Stimulated activated effector memory CD8-positive, alpha-beta T cell treated with anti-CD3 and anti-CD28 coated beads, Interleukin-12 subunit alpha, Interleukin-12 subunit beta, amount 100 ng/mL, for 72 hours (primary cell): Measurements from ENCODE around the gene HPD.

Experiments used
- ATAC-seq: fragments of 150-1000 bp; cut with Tn5 transposase; 2 replicates; pipeline ENCODE4 v1.10.0; 2021
- DNase-seq, 2 donors: peaks; one replicate each; pipeline ENCODE4 v3.0.0; 2021 to 2022; ENCODE audit warnings: low spot score in 2 of 2
- H3K27ac Mint-ChIP-seq: one replicate; pipeline ENCODE4 v1.8.0; 2022; ENCODE audit warnings: mild to moderate bottlenecking, mixed read lengths
- H3K36me3 Mint-ChIP-seq: one replicate; pipeline ENCODE4 v1.8.0; 2022; ENCODE audit warnings: mild to moderate bottlenecking, mixed read lengths
- H3K4me1 Mint-ChIP-seq: one replicate; pipeline ENCODE4 v1.8.0; 2022; ENCODE audit warnings: mixed read lengths
- H3K4me3 Mint-ChIP-seq: one replicate; pipeline ENCODE4 v1.8.0; 2022; ENCODE audit warnings: mild to moderate bottlenecking, mixed read lengths
- H3K9me3 Mint-ChIP-seq: one replicate; pipeline ENCODE4 v1.8.0; 2022; ENCODE audit warnings: mixed read lengths

Gene HPD

DNA sequence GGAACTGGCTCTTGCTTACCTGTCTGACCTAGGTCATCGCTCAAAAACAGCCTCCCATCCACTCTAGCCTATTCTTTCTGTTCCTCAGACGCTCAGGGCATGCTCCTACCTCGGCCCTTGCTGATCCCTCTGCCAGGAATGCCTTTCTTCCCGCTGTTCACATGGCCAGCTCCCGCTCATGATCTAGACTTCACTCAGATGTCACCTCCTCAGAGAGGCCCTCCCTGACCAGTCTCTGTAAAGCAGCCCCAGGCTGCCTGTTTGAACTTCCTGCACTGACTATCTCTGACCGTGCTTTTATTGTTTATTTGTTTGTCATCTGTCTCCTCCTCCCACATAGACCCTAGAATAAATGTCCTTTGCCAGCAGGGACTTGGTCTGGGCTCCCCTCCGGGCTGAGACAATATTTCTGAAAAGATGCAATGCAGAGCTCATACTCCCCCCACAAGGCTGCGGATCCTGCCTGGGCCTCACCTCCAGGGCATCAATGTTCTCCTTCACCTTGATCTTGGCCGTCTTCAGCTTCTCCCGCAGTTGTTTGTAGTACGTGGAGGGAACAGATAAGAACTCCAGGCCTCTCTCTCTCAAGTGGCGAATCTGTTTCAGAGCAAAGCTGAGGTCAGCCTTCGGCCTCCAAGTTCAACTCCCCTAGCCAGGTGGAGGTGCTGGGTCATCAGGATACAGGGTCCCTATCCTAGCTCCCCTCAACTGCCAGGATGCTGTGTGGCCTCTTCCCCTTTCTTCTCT is 15.2 kb downstream of the HPD start:
- Mint-ChIP-seq H3K27ac (no peak overlapping the region), H3K9me3 (no peaks in the 10 kb centered on the region), H3K4me3 (no peak overlapping the region), H3K4me1 (peaks cover 16% of the 10 kb centered on the region), H3K36me3 (no peaks in the 10 kb centered on the region)
- ATAC-seq (no peak), DNase-seq (no peak)

DNA sequence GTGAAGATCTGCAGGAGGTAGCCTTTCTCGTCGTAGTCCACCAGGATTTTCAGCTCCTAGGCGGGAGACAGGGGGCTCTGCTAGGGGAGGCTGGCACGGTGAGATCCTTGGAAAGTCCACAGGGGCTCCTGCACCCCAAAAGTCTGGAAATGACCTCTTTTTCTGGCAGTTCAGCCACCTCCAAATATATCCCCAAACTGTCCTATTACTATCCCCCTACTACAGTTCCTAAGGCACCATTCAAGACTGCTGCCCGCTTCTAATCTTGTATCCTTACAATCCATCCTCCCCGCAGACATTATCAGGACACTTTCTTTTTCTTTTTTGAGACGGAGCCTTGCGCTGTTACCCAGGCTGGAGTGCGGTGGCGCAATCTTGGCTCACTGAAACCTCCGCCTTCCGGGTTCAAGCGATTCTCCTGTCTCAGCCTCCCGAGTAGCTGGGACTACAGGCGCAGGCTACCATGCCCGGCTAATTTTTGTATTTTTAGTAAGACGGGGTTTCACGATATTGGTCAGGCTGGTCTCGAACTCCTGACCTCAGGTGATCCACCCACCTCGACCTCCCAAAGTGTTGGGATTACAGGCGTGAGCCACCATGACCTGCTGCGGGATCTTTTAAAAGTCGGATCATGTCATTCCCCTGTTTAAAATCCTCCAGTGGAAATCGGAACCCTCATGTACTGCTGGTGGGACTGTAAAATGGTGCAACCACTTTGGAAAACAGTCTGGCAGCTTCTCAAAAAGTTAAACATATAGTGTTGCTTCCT is 18.5 kb downstream of the HPD start:
- Mint-ChIP-seq H3K9me3 (no peaks in the 10 kb centered on the region), H3K4me3 (peak overlapping the region; percentile 97), H3K36me3 (no peaks in the 10 kb centered on the region), H3K4me1 (peaks cover 16% of the 10 kb centered on the region), H3K27ac (peak overlapping the region; percentile 93)
- DNase-seq (no peak), ATAC-seq (no peak)

DNA sequence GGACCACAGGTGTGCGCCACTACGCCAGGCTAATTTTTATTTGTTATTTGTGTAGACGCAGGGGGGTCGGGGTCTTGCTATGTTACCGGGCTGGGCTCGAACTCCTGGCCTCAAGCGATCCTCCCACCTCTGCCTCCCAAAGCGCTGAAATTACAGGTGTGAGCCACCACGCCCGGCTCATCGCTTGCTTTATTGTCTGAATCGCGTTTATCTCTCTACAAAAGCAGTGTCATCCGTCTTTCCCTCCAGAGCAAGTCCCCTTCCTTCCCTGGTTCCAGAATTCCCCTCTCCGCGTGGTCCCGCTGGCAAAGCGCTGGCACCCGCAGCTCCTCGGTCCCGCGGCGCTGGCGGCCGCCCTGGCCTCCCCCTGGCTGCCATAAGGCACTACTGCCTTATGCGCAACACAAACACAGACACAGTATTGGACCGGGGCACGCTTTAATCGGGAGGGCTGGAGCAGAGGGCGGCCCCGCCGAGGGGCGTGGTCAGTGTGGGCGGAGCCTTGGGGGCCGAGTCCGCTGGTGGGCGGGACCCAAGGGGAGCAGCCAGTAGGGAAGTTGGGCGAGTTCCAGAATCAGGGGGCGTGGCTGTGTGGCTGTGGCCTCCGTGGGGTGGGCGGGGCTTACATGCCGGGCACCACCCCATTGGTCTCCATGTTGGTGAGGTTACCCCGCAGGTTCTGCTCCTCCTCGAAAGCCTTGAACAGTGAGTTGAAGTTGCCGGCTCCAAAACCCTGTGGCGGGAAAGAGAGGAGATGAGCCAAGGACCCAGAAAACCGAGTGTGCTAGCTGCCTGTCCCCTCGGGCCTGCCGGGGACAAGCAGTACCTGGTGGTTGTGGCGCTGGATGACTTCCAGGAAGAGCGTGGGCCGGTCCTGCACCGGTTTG is 19.3 kb downstream of the HPD start:
- H3K36me3 Mint-ChIP-seq: no peaks in the 10 kb centered on the region
- ATAC-seq (peak; percentile 95), DNase-seq (peak; percentile 100)
- peak overlapping the region; percentile 93 for H3K27ac Mint-ChIP-seq
- no peaks in the 10 kb centered on the region for H3K9me3 Mint-ChIP-seq
- H3K4me3 Mint-ChIP-seq: peak overlapping the region; percentile 97
- peaks cover 16% of the 10 kb centered on the region for H3K4me1 Mint-ChIP-seq

DNA sequence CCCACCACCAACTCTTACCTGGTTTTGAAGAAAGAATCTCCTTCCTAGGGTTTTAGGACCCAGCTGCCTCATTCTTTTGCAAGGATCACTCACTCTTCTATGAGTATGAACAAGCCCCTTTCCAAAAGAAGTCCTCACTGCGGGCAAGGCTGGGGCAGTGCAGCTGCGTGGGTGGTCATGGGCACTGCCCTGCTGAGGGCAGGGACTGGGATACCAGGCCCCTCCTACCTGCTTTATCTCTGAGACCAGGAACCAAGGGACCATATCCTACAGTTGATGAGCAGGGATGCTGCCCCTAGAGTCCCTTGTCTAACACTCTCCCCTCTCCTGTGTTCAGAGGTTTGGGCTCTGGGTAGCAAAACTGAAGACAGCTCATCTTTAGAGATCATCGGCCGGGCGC is 20.5 kb downstream of the HPD start:
- no peaks in the 10 kb centered on the region for H3K9me3 Mint-ChIP-seq

DNA sequence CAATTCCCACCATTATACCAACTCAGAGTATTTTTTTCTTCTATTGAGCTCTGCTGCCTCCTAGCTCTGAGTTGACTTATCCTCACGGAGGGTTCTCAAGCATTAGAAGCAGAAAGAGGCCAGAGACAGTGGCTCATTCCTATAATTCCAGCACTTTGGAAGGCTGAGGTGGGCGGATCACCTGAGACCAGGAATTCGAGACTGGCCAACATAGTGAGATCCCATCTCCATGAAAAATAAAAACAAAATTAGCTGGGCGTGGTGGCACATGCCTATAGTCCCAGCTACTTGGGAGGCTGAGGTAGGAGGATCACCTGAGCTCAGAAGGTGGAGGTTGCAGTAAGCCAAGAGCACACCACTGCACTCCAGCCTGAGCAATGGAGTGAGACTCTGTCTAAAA is 21.0 kb downstream of the HPD start:
- Mint-ChIP-seq H3K27ac (no peak overlapping the region), H3K36me3 (peaks cover 7% of the 10 kb centered on the region), H3K4me1 (peaks cover 23% of the 10 kb centered on the region), H3K9me3 (no peaks in the 10 kb centered on the region), H3K4me3 (no peak overlapping the region)
- ATAC-seq (no peak), DNase-seq (no peak)

More for the DNA sequence above, 20.5 kb downstream of the HPD start:
- H3K4me3 Mint-ChIP-seq: peak overlapping the region; percentile 97
- H3K4me1 Mint-ChIP-seq: peaks cover 19% of the 10 kb centered on the region
- ATAC-seq (no peak), DNase-seq (no peak)
- H3K27ac Mint-ChIP-seq: no peak overlapping the region
- H3K36me3 Mint-ChIP-seq: peaks cover 2% of the 10 kb centered on the region

DNA sequence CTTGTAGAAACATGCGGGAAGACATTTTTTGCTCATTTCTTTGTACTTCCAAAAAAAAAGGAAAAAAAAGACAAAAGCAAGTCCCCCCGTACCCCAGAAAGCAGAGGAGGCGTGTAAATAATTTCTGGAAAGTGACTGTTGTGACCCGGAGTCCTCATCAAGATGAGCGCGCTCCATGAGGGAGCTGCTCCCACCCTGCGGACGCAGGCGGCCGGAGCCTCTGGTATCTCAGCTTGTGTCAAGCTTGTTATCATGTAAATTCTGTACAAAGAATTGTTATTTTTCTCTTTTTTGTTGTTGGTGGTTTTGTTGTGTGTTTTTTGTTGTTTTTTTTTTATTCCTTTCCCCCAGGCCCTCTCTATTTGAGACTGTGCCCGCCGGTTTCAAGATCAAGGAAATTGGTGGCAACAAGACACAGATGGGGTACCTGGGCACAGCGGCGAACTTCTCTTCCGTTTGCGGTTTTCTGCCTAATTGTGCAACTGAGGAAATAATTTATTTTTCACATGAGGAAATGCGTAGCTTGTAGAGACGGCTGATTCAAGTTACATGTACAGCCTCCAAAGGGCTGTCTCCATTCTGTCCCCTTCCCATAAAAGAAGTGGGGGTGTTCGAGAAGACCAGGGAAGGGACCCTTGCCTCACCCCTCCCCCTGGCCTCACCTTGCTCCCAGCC is 27.0 kb downstream of the HPD start:
- no peak for ATAC-seq
- Mint-ChIP-seq H3K4me1 (peaks cover 31% of the 10 kb centered on the region), H3K9me3 (no peaks in the 10 kb centered on the region), H3K36me3 (peaks cover 66% of the 10 kb centered on the region), H3K27ac (peak overlapping the region; percentile 83), H3K4me3 (no peak overlapping the region)
- no peak for DNase-seq

DNA sequence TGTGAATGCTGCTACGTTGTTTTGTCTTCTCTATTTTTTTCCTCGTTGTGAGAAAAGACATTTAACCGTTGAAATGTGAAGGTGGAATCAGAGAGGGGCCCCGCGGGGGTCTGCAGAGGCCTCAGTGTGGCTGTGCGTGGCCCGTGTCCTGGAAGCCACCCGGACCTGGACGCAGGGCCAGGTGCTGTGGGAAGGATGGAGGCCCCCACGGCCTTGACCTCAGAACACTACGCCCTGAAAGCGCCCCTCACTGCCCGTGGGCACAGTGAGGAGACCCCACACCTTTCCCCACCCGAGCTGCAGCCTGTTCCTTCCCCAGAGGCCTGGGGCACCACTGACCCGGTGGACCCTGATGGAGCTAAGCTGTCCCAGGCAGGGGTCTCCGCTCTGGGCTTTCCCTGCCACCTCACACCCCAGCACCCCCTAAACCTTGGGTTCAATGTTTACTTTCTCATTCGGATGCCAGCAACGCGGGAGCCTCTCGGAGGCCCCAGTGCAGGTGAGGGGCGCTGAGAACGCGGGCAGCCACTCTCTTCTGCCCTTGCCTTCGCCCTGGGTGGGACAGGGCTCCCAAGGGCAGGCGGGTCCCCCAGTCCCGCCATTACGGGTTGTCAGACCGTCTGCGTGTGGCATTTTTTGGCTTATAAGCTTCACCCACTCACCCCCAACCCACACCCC is 27.9 kb downstream of the HPD start:
- Mint-ChIP-seq H3K9me3 (no peaks in the 10 kb centered on the region), H3K4me3 (no peak overlapping the region), H3K4me1 (peaks cover 37% of the 10 kb centered on the region), H3K36me3 (peaks cover 76% of the 10 kb centered on the region), H3K27ac (peak overlapping the region; percentile 83)
- ATAC-seq (no peak), DNase-seq (no peak)

DNA sequence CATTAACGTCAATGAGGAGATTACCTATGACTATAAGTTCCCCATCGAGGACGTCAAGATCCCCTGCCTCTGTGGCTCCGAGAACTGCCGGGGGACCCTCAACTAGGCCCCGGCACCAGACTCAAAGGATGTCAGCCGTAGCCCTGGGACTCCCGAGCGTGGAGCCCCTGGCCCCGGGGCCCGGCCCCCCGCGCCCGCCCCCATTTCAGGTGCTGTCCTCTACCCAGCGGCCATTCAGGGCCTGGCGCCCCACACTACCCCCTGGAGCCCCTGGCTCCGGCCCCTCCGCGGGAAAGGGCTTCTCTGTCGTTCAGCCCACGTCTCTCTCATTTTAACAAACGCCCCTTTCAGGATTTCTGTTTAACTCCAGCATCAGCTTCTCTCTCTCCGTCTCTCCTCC is 28.5 kb downstream of the HPD start:
- ATAC-seq (no peak), DNase-seq (no peak)
- Mint-ChIP-seq H3K9me3 (no peaks in the 10 kb centered on the region), H3K4me3 (no peak overlapping the region), H3K4me1 (peaks cover 37% of the 10 kb centered on the region), H3K36me3 (peaks cover 82% of the 10 kb centered on the region), H3K27ac (peak overlapping the region; percentile 11)

DNA sequence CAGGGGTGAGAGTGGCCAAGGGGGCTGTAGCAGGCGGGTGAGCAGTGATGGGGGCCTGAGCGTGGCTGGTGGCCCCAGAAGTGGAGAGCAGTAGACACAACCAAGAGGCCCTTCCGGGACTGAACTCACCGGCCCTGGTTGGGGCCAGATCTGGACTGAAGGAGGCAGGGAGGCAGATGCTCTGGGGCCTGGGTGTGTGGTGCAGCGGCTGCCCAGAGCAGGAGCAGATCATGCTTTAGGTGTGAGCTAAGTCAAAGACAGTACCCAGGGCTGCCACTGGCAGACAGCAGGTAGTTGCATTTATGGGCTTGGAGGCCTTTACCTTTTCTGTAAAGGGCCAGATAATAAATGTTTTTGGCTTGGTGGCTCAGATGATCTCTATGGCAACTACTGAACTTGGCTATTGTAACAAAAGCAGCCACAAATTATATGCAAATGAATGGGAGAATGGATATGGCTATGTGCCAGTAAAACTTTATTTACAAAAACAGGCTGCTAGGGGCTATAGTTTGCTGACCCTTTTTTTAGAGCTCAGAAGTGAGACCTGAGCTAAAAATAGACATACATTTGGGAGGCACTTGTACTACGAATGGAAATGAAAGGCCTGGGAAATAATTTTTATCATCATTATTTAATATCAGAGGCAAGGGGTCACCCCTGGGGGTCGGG is 29.3 kb downstream of the HPD start:
- ATAC-seq: no peak
- Mint-ChIP-seq H3K36me3 (peaks cover 89% of the 10 kb centered on the region), H3K27ac (peak overlapping the region; percentile 95), H3K4me1 (peaks cover 37% of the 10 kb centered on the region), H3K9me3 (no peaks in the 10 kb centered on the region), H3K4me3 (no peak overlapping the region)
- DNase-seq: no peak

DNA sequence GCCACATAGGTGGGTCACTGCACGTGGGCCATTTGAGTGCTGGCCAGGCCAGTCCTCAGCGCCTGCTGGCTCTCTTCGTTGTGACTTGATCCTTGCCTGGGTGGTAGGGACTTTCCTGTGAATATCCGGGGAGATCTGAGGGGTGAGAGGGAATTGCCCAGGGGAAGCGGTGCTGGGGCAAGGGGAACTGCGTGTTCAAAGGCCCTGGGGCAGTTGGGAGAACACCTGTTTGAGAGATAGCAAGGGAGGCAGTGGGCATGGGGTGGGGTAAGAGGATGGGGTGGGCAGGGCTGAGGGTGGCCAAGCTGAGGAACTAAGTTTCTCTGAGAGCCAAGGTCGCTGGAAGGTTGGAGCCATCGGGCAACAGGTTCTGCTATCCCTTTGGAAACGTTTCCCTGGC is 29.8 kb downstream of the HPD start:
- no peak for ATAC-seq
- Mint-ChIP-seq H3K9me3 (no peaks in the 10 kb centered on the region), H3K27ac (peak overlapping the region; percentile 95)

DNA sequence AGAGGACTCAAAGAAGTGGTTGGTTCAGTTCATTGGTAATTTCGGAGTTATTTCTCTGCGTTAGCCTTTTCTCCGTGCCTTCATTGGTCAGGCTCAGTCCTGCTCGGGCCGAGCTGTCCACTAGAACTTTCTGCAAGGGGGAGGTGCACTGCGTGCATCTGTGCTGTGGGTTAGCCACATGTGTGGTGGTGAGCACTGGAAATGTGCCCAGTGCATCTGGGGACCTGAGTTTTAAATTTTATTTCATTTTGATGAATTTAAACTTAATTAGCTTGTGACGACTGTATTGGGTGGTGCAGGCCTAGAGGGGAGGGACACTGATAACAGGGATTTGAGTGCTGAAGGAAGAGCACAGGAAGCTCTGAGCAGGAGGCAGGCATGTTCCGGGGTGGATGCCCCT is 30.4 kb downstream of the HPD start:
- Mint-ChIP-seq H3K9me3 (no peaks in the 10 kb centered on the region), H3K27ac (peak overlapping the region; percentile 95), H3K4me3 (no peak overlapping the region), H3K36me3 (peaks cover 100% of the 10 kb centered on the region), H3K4me1 (peaks cover 36% of the 10 kb centered on the region)
- DNase-seq (no peak), ATAC-seq (no peak)

More for the DNA sequence above, 29.8 kb downstream of the HPD start:
- DNase-seq: no peak
- peaks cover 37% of the 10 kb centered on the region for H3K4me1 Mint-ChIP-seq
- H3K4me3 Mint-ChIP-seq: no peak overlapping the region
- peaks cover 95% of the 10 kb centered on the region for H3K36me3 Mint-ChIP-seq

DNA sequence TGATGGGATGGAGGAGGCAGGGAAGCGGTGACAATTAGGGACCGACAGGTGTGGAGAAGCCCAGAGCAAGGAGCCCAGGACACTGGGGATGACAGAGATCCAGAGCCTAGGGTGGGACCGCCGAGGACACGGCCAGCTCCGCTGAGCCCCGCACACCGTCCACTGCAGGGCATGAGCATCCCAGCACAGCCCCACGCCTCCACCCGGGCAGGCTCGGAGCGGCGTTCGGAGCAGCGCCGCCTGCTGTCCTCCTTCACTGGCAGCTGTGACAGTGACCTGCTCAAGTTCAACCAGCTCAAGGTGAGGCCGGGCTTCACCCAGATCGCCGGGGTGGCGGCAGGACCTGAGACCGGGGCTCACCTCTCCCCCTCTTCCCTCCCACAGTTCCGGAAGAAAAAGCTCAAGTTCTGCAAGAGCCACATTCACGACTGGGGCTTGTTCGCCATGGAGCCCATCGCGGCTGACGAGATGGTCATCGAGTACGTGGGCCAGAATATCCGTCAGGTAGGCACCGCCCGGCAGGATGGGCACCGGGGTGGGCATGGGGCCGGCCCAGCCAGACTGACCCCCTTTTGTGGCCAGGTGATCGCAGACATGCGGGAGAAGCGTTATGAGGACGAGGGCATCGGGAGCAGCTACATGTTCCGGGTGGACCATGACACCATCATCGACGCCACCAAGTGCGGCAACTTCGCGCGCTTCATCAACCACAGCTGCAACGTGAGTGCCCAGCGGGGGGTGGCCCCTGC is 31.1 kb downstream of the HPD start:
- Mint-ChIP-seq H3K4me3 (no peak overlapping the region), H3K4me1 (peaks cover 28% of the 10 kb centered on the region), H3K36me3 (peaks cover 96% of the 10 kb centered on the region), H3K9me3 (no peaks in the 10 kb centered on the region), H3K27ac (peak overlapping the region; percentile 93)
- ATAC-seq: no peak
- no peak for DNase-seq

DNA sequence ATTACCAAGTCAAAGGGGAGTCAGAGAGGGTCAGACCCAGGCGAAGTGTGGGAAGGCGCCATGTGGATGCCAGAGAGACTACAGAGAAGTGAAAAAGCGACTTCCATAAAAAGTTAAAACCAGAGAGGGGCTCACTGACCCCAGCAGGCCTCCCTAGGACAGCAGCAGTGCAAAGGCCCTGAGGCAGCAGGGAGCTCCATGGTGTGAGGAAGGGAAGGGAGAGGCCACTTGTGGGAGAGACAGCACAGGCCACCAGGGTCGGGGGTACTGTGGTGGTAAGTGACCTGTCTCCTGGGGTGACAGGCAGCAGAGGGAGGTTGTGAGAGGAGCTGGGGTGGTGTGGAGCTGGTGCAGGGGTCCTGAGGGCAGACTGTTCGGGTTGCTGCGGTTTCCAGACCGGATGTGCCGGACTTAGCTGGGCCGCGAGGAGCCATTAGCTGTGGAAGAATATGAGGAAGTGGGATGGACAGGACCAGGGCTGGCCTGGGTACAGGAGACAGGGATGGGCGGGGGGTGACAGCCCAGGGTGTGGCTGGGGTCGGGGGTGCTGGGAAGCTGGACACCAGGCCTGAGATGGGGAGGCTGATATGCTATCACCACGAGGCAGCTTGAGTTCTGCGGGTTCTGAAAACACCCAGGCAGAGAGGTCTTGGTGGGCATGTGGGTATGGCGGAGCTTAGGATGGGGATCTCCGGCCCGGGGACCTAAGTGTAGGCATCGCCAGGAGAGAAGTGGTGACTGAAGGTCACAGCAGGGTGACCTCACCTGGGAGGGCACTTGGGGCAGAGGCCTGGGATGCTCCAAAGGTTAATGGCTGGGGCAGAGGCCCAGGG is 32.1 kb downstream of the HPD start:
- Mint-ChIP-seq H3K4me3 (no peak overlapping the region), H3K9me3 (no peaks in the 10 kb centered on the region), H3K27ac (peak overlapping the region; percentile 93), H3K4me1 (peaks cover 25% of the 10 kb centered on the region), H3K36me3 (peaks cover 96% of the 10 kb centered on the region)
- DNase-seq (no peak), ATAC-seq (no peak)
